GM12878 (cell line): ENCODE data around the gene YEATS2. TPM values are rescaled to one million over a fixed set of nuclear protein-coding genes. Genes with fewer than 3 reads are reported as not detected.

Source experiments
- ATAC-seq: fragments of 200-7000 bp; cut with Tn5 transposase; 3 replicates; pipeline ENCODE4 v1.9.1; 2020; ENCODE audit warnings: mild to moderate bottlenecking, moderate library complexity
- BruUV-seq: library from RNA; stranded (reverse); fragments of 400-500 nt; replicated peaks from 2 replicates; lab custom pipeline; 2021; lab: Mats Ljungman, UMichigan
- CTCF ChIA-PET: fragments of 300-600 bp; sonication (Branson Sonifier 250); formaldehyde crosslinking; extraction: SDS; loops from one replicate; lab custom pipeline; 2021; ENCODE audit warnings: inconsistent platforms; lab: Yijun Ruan, JAX
- POLR2A ChIA-PET: fragments of 350-600 bp; formaldehyde crosslinking; extraction: SDS; loops from one replicate; lab custom pipeline; 2021; ENCODE audit warnings: inconsistent platforms; lab: Charles Lee
- RAD21 ChIA-PET: fragments of 300-600 bp; sonication (Branson Sonifier 250); formaldehyde crosslinking; loops from one replicate; lab custom pipeline; 2023; ENCODE audit warnings: antibody characterized with exemption; ENCODE audit not compliant: unreplicated experiment; lab: Charles Lee
- SMC1A ChIA-PET: fragments of 300-600 bp; sonication (Branson Sonifier 250); formaldehyde crosslinking; loops from one replicate; lab custom pipeline; 2023; ENCODE audit not compliant: unreplicated experiment, uncharacterized antibody; lab: Charles Lee
- DNase-seq: peaks from one replicate; pipeline ENCODE4 v3.0.0-alpha.2; 2011; ENCODE audit warnings: low read depth, low spot score
- FAIRE-seq: peaks from 3 replicates; lab custom pipeline; 2011; peaks lifted over from hg19 to GRCh38; lab: Jason Lieb, UNC
- H2AFZ ChIP-seq: 2 replicates; pipeline ENCODE4 v1.6.0; 2011; ENCODE audit warnings: low read depth, low read length, control low read depth; ENCODE audit not compliant: control insufficient read depth
- H3K27ac ChIP-seq: 2 replicates; pipeline ENCODE4 v1.5.1; 2011; ENCODE audit warnings: control low read depth; ENCODE audit not compliant: control insufficient read depth, insufficient read depth
- H3K27me3 ChIP-seq, 2 experiments: replicated peaks in 1 of 2; 2 replicates each; pipeline versions ENCODE4 v1.6.0 to v1.6.1; 2011; ENCODE audit warnings: low read length in 1 of 2; ENCODE audit not compliant: control insufficient read depth in 2 of 2, insufficient read depth in 2 of 2
- H3K36me3 ChIP-seq, 2 experiments: 2 replicates each; pipeline ENCODE4 v1.5.1; 2011; ENCODE audit warnings: low read length in 1 of 2; ENCODE audit not compliant: control insufficient read depth in 2 of 2, insufficient read depth in 2 of 2
- H3K4me1 ChIP-seq: 2 replicates; pipeline ENCODE4 v1.6.1; 2011; ENCODE audit warnings: mild to moderate bottlenecking, low read length, moderate library complexity, mixed read lengths; ENCODE audit not compliant: control insufficient read depth, insufficient read depth
- H3K4me2 ChIP-seq: 2 replicates; pipeline ENCODE4 v1.6.0; 2011; ENCODE audit warnings: control low read depth; ENCODE audit not compliant: control insufficient read depth, insufficient read depth
- H3K4me3 ChIP-seq: fragments of 200-600 bp; sonication (generic); 2 replicates; pipeline ENCODE4 v1.5.1; 2016
- H3K79me2 ChIP-seq: 2 replicates; pipeline ENCODE4 v1.6.0; 2011; ENCODE audit warnings: low read length; ENCODE audit not compliant: control insufficient read depth, insufficient read depth
- H3K9ac ChIP-seq: 2 replicates; pipeline ENCODE4 v1.8.0; 2011; ENCODE audit warnings: low read length, control low read depth, mixed read lengths; ENCODE audit not compliant: control insufficient read depth, insufficient read depth
- H3K9me3 ChIP-seq: replicated peaks from 3 replicates; pipeline ENCODE4 v1.5.1; 2011; ENCODE audit warnings: mild to moderate bottlenecking, low read length; ENCODE audit not compliant: control insufficient read depth, insufficient read depth
- H4K20me1 ChIP-seq: 2 replicates; pipeline ENCODE4 v1.6.0; 2011; ENCODE audit not compliant: control insufficient read depth, insufficient read depth
- ATF7 ChIP-seq: fragments of 450-650 bp; IDR thresholded peaks from 2 replicates; pipeline ENCODE4 v1.6.1; 2016; ENCODE audit warnings: low read depth, mild to moderate bottlenecking
- CHD1 ChIP-seq: IDR thresholded peaks from 2 replicates; pipeline ENCODE4 v1.6.1; 2012; ENCODE audit warnings: low read depth, low read length, improper control_type of control experiment
- CHD2 ChIP-seq: IDR thresholded peaks from 2 replicates; pipeline ENCODE4 v1.6.1; 2011; ENCODE audit warnings: low read depth, low read length, improper control_type of control experiment, borderline replicate concordance
- EED ChIP-seq: sonication (generic); IDR thresholded peaks from 2 replicates; pipeline ENCODE4 v1.6.1; 2016; ENCODE audit warnings: antibody characterized with exemption, low read depth
- EGR1 ChIP-seq, 2 experiments: IDR thresholded peaks; 1 replicate in 1 of 2; 2 replicates in 1 of 2; pipeline ENCODE4 v1.6.1; 2011 to 2012; ENCODE audit warnings: low read depth in 2 of 2, low read length in 2 of 2, borderline replicate concordance in 1 of 2, mild to moderate bottlenecking in 1 of 2, moderate library complexity in 1 of 2
- IRF3 ChIP-seq: fragments of 450-650 bp; IDR thresholded peaks from 2 replicates; pipeline ENCODE4 v1.6.1; 2014; ENCODE audit warnings: mild to moderate bottlenecking
- JUNB ChIP-seq: IDR thresholded peaks from 2 replicates; pipeline ENCODE4 v1.6.1; 2016; ENCODE audit warnings: antibody characterized with exemption, mild to moderate bottlenecking
- KAT2A ChIP-seq: conservative IDR thresholded peaks from 2 replicates; pipeline ENCODE4 v1.6.1; 2011; ENCODE audit warnings: low read depth, low read length; ENCODE audit not compliant: control insufficient read depth
- MEF2B ChIP-seq: fragments of 450-650 bp; IDR thresholded peaks from 2 replicates; pipeline ENCODE4 v1.6.1; 2018; ENCODE audit warnings: mild to moderate bottlenecking, moderate library complexity; ENCODE audit not compliant: partially characterized antibody, poor library complexity, severe bottlenecking
- MTA2 ChIP-seq: fragments of 450-650 bp; IDR thresholded peaks from 2 replicates; pipeline ENCODE4 v1.6.1; 2016; ENCODE audit warnings: low read depth, mild to moderate bottlenecking, moderate library complexity
- MYB ChIP-seq: fragments of 150-350 bp; IDR thresholded peaks from 2 replicates; pipeline ENCODE4 v1.6.1; 2014; ENCODE audit warnings: mild to moderate bottlenecking, low read depth, low read length, borderline replicate concordance
- SIX5 ChIP-seq: IDR thresholded peaks from 2 replicates; pipeline ENCODE4 v1.6.1; 2011; ENCODE audit warnings: mild to moderate bottlenecking, low read depth, low read length, moderate library complexity; ENCODE audit not compliant: severe bottlenecking
- SMC3 ChIP-seq: IDR thresholded peaks from 2 replicates; pipeline ENCODE4 v1.6.1; 2011; ENCODE audit warnings: low read length, improper control_type of control experiment, borderline replicate concordance
- SRF ChIP-seq, 2 experiments: IDR thresholded peaks; 2 replicates each; pipeline ENCODE4 v1.6.1; 2011; ENCODE audit warnings: low read depth in 2 of 2, low read length in 2 of 2, mild to moderate bottlenecking in 1 of 2, moderate library complexity in 1 of 2
- ZNF207 ChIP-seq: fragments of 450-650 bp; IDR thresholded peaks from 2 replicates; pipeline ENCODE4 v1.6.1; 2014; ENCODE audit warnings: antibody characterized with exemption, mild to moderate bottlenecking, borderline replicate concordance
- ZNF384 ChIP-seq: IDR thresholded peaks from 2 replicates; pipeline ENCODE4 v1.6.1; 2012; ENCODE audit warnings: low read depth, mild to moderate bottlenecking, low read length, improper control_type of control experiment, borderline replicate concordance
- ZNF592 ChIP-seq: fragments of 450-650 bp; IDR thresholded peaks from 2 replicates; pipeline ENCODE4 v1.6.1; 2017; ENCODE audit warnings: mild to moderate bottlenecking, moderate library complexity
- ZZZ3 ChIP-seq: IDR thresholded peaks from 2 replicates; pipeline ENCODE4 v1.6.1; 2011; ENCODE audit warnings: low read depth; ENCODE audit not compliant: control insufficient read depth, insufficient read length
- WGBS: methylation state at CpG from one replicate; pipeline ENCODE4 v1.1.6; 2016; ENCODE audit warnings: low lambda C conversion rate; ENCODE audit not compliant: insufficient replicate concordance, insufficient coverage; ENCODE audit errors: missing lambda C conversion rate; 5-methylcytosine and 5-hydroxymethylcytosine counted together
- in situ Hi-C: fragments of 300-500 bp; cut with MboI; formaldehyde crosslinking; loops from 9 replicates; pipeline ENCODE4 v1.14.3; 2018; ENCODE audit warnings: mixed read lengths
- intact Hi-C: fragments of 100-400 bp; cut with micrococcal nuclease; formaldehyde crosslinking; loops from one replicate; pipeline ENCODE4 v1.14.2; 2022; ENCODE audit not compliant: unreplicated experiment
- polyA plus RNA-seq, 11 experiments: library from polyadenylated mRNA; depleted of rRNA in 4 of 11; unstranded in 6 of 11; stranded (reverse) in 5 of 11; fragments of >200 nt; fragmentation: Nextera tagmentation in 4 of 11; fragmentation: Illumina TruSeq in 1 of 11; extraction: Ambion mirVana in 4 of 11; extraction: Trizol in 1 of 11; gene quantifications; 1 replicate in 1 of 11; 2 replicates in 10 of 11; pipeline versions ENCODE4 v1.2.1 to v1.2.3, GENCODE V29; 2011 to 2016; ENCODE audit warnings: inconsistent platforms in 2 of 11, missing spikeins in 2 of 11, low read depth in 1 of 11
- total RNA-seq, 4 experiments: library from RNA; depleted of rRNA in 3 of 4; stranded (reverse); fragments of >200 nt in 3 of 4; fragmentation: Illumina TruSeq in 1 of 4; extraction: Trizol in 1 of 4; gene quantifications; 2 replicates each; pipeline versions ENCODE4 v1.2.1 to v1.2.3, GENCODE V29; 2013 to 2021

YEATS2 gene
- total and polyA plus RNA-seq, 10 of the 15 experiments (the other 5 are each of a cell fraction or from before 2014, with no cell fraction given): 1.9 to 65.3 (median 25.8) TPM

DNA sequence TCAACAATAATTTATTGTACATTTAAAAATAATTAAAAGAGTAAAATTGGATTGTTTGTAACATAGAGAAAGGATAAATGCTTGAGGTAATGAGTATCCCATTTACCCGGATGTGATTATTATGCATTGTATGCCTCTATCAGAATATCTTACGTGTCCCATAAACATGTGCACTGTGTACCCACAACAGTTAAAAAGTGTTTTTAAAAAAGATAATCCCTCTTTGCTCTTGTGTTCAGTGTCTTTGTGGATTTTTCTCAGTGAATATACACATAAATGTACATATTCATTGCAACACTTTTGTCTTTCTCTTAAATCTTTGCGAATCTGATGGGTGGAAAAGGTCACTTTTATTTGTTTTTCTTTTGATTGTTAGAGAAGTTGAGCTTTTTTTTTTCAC lies 20.4 kb downstream of the YEATS2 start:
- WGBS: 76% methylated on average over 3 of the region's 3 CpGs
- Histone ChIP-seq H3K4me1 (no peaks in the 10 kb centered on the region), H3K27ac (no peak overlapping the region), H4K20me1 (no peaks in the 10 kb centered on the region), H3K36me3 (peaks cover 0 to 9% of the 10 kb centered on the region in 2 experiments; a peak in 2 of 4 replicates), H3K4me3 (no peak overlapping the region), H3K4me2 (no peak overlapping the region), H3K79me2 (peaks cover 6% of the 10 kb centered on the region), H3K27me3 (no peaks in the 10 kb centered on the region), H2AFZ (no peak overlapping the region), H3K9me3 (no peaks in the 10 kb centered on the region), H3K9ac (no peak overlapping the region)
- TF ChIP-seq JUNB (no peak), MYB (no peak), SMC3 (no peak), ZNF207 (no peak), ZNF384 (no peak), ZZZ3 (no peak), CHD2 (no peak), SRF (IDR thresholded peaks at IDR 0.05; ENCODE audit: low read depth in 2 of 2, low read length in 2 of 2) (no peak), SIX5 (no peak), EGR1 (IDR thresholded peaks at IDR 0.05; ENCODE audit: borderline replicate concordance in 1 of 2, low read depth in 2 of 2, low read length in 2 of 2) (no peak), MEF2B (no peak), EED (no peak), ZNF592 (no peak), KAT2A (no peak), CHD1 (no peak), ATF7 (no peak), IRF3 (no peak), MTA2 (no peak)
- no TSS peak for BruUV-seq
- no peak for DNase-seq
- ChIA-PET CTCF (no interaction called here), RAD21 (no interaction called here), POLR2A (interaction anchor here (0.6 to 1.1 kb wide), 2 partner anchors 66 to 138 kb away, joined by 3 to 6 read pairs; no protein-coding TSS in a partner anchor), SMC1A (interaction anchor here (0.7 to 1.0 kb wide), 3 partner anchors 10 to 63 kb away, joined by 3 read pairs; no protein-coding TSS in a partner anchor)
- ATAC-seq: no peak
- in situ Hi-C loops (no loop called here), intact Hi-C loops (no loop called here)
- FAIRE-seq: no peak
